Ammon's horn (tissue), 1 donor: ENCODE results near the gene ZFAND3.
A peak's percentile ranks its signal among the peaks of the same experiment; 100 is the strongest.
"Not testable (repeated sequence)": the region's sequence is repeated elsewhere in the genome, so short reads cannot be mapped to it uniquely, and the experiment has no call there.

Source experiments
- DNase-seq: peaks from one replicate; pipeline ENCODE4 v3.0.0-alpha.2; 2016; ENCODE audit warnings: low spot score

Gene ZFAND3

DNA sequence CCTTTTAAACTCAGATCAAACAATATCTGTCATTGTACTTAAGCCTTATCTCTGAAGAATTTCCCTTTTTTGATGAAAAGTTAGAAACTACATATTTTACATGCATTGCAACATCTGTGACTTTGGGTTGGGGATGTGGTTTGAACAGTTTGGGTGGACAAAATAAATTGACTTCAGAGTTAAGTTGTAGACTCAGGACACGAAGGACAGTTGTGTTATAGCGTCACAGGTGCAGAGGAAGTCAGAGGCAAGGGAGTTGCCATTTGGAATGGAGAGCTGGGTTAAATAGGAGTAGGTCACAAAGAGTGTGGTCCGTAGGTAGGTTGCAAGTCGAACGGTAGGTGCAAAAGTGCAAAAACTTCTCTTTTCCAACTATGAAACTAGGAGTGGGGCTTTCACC lies 46.0 kb downstream of the ZFAND3 start:
- DNase-seq: no peak

DNA sequence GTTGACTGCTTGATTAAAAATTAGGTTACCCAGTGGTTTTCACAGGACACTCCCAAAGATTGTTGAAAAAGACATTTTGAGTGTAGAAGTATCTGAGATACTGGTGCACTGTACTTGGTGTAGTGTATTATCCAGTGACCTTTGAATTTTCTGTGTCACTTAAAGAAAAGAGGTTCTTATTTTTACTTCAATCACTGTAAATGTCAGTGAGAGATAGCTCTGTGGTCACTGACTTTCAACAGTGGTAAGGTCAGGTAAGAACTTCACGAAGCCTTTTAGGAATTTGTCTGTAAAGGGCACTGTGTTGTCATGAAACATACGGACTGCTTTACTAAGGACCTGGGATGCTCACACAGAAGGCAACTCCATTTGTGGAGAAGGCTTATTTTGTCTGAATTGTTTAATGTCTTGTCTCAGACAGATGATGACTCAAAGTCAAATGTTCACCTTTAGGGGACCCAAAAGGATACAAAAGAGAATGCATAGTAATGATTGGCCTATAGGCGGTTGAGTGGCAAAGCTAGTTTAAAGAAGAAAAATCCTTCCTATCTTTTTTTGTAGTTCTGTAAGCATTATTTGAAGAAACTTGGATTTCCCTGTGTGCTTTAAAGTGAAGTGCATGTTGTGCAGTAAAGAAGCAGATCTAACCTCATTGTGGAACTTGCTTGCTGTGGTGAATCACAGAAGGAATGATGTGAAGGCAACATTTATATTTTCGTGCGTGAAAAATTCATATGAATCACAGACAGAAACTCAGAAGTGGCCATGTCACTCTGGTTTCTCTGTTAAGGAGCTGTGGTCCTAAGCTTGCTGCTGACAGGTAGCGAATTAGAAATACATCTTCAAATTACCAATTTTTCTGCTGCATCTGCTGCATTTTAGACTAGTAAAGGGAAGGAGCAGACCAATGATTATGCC lies 47.3 kb downstream of the ZFAND3 start:
- DNase-seq: no peak

- no peak for DNase-seq
These were observed 48.4 kb downstream of the ZFAND3 start for GRCh38 chr6:37867756-37868446.

GRCh38 chr6:37868447-37868825 lies 48.9 kb downstream of the ZFAND3 start:
- no peak for DNase-seq

GRCh38 chr6:37871616-37872372 lies 52.3 kb downstream of the ZFAND3 start:
- no peak for DNase-seq

GRCh38 chr6:37872373-37872745 lies 52.8 kb downstream of the ZFAND3 start:
- no peak for DNase-seq

DNA sequence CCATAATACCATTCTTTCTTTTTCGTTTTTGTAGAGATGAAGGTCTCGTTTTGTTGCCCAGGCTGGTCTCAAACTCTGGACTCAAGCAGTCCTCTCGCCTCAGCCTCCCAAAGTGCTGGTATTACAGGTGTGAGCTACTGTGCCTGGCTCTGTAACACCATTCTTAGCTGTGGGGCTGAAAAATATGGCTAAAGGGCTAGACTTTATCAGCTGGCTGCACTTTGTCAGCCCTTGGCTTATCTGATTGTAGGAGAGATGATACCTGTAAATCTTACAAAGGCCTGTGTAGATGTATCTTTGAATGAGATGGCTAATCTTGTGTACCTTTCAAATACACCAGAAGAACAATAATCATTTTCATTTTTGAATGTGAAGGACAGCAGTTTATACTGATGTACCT lies 55.2 kb downstream of the ZFAND3 start:
- no peak for DNase-seq

GRCh38 chr6:37875561-37876309 lies 56.2 kb downstream of the ZFAND3 start:
- DNase-seq: no peak

- DNase-seq: no peak
These were observed 57.3 kb downstream of the ZFAND3 start for GRCh38 chr6:37876843-37877242.

GRCh38 chr6:37877373-37878149 lies 58.0 kb downstream of the ZFAND3 start:
- peak; percentile 9 for DNase-seq

DNA sequence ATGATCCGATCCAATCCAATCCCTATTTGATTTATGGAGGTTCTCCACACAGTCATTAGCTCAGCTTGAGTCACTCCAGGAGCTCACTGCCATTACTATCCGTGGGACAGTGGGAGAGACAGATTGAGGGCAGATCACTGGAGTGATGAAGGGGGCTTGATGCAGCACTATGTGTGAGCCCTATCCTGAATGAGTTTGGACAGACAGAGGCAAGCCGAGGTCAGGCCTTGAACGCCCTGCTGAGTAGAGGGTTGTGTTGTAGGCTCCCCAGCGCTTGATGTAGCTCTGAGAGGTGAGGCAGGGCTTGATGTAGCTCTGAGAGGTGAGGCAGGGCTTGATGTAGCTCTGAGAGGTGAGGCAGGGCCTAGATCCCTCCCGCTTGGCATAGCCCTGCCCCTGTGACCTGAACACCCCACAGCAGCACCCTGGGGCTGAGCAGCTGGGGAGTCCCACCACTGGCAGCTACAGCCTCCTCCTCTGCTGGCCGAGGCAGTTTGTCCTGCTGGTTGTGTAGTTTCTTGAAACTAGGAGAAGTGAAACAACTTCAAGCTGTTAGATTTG lies 58.7 kb downstream of the ZFAND3 start:
- no peak for DNase-seq

DNA sequence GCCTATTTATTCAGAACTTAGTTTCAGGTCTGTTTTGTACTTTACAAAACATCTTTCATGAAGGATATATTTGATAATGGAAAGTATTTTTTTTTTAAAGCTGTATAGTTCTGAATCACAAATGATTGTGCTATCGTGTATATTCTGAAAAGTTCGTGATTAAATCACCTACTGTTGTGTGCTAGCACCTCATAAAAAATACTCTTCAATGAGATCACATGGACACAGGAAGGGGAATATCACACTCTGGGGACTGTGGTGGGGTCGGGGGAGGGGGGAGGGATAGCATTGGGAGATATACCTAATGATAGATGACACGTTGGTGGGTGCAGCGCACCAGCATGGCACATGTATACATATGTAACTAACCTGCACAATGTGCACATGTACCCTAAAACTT lies 61.1 kb downstream of the ZFAND3 start:
- not testable (repeated sequence) for DNase-seq

- no peak for DNase-seq
These were observed 62.8 kb downstream of the ZFAND3 start for GRCh38 chr6:37882292-37882691.

GRCh38 chr6:37882724-37883413 lies 63.3 kb downstream of the ZFAND3 start:
- no peak for DNase-seq

- no peak for DNase-seq
These were observed 65.0 kb downstream of the ZFAND3 start for GRCh38 chr6:37884548-37884947.

DNA sequence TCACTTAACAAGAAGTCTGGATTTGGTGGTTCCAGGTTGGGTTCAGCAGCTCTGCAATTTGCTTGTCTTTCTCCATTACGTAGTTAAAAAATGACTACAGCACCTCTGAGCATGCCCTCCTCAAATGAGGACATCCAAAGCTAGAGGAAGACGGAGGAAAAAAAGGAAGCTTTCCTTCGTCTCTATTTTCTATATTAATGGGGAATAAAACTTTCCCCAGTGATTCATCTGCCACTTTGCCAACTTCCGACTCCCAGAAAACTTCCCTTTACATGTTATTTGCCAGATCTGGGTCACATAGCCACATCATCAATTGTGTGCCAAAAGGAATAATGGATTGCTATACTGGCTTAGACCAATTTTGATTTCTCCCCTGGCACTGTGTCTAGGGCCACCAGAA lies 69.5 kb downstream of the ZFAND3 start:
- no peak for DNase-seq

DNA sequence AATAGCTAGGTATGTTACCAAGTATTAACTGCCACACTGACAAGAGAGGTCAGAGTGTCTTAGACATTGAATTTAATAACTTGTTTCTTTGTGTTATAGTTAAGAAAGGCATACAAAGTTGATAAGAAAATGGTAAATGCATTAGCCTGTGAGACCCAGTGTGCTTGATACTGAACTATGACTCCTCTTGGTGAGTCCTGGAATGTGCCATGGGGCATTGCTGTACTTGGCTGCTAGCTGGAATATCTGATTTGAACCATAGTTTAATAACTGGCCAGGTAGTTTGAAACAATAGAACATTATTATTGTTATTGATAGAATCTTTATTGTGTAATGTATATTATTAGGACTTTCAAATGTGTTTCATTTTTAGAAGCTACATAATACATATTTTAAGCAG lies 70.0 kb downstream of the ZFAND3 start:
- DNase-seq: no peak

- no peak for DNase-seq
These were observed 71.5 kb downstream of the ZFAND3 start for GRCh38 chr6:37891072-37891471.

DNA sequence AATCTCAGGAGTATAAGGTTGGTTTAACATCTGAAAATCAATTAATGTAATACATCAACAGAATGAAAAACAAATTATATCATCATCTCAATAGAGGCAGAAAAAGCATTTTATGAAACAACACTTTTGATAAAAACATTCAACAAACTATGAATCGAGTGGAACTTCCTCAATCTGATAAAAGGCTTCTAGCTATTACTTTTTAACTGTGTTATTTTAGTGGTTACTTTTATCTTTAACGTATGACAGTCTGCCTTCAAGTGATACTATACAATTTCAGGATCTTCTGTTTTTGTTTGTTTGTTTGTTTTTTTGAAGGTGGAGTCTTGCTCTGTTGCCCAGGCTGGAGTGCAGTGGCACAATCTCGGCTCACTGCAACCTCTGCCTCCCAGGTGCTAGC lies 73.7 kb downstream of the ZFAND3 start:
- no peak for DNase-seq

GRCh38 chr6:37893734-37894133 lies 74.2 kb downstream of the ZFAND3 start:
- DNase-seq: not testable (repeated sequence)
